H1 (cell line): ENCODE results near the gene AFF1.

Experiments used
- EP300 ChIP-seq, 2 experiments: IDR thresholded peaks; 1 replicate in 1 of 2; 2 replicates in 1 of 2; pipeline ENCODE4 v1.6.1; 2011 to 2012; ENCODE audit warnings: low read depth in 2 of 2, low read length in 2 of 2, mild to moderate bottlenecking in 2 of 2, borderline replicate concordance in 1 of 2, inconsistent platforms in 1 of 2, moderate library complexity in 1 of 2
- POLR2A ChIP-seq, 2 experiments: IDR thresholded peaks; 1 replicate in 1 of 2; 2 replicates in 1 of 2; pipeline ENCODE4 v1.6.1; 2011; ENCODE audit warnings: low read depth in 2 of 2, low read length in 2 of 2, mild to moderate bottlenecking in 2 of 2; ENCODE audit errors: control extremely low read depth in 1 of 2
- TF ChIP-seq, protein P1 (sequence below), 3 experiments: IDR thresholded peaks; 1 replicate in 2 of 3; 2 replicates in 1 of 3; pipeline versions ENCODE4 v1.5.1 to v1.6.1; 2011; ENCODE audit warnings: low read length in 3 of 3, mild to moderate bottlenecking in 3 of 3, inconsistent platforms in 2 of 3, low read depth in 1 of 3, moderate library complexity in 1 of 3; ENCODE audit not compliant: insufficient read depth in 1 of 3; ENCODE audit errors: control extremely low read depth in 1 of 3
- TF ChIP-seq, protein P2 (sequence below): IDR thresholded peaks from 2 replicates; pipeline ENCODE4 v1.6.1; 2012; ENCODE audit warnings: inconsistent platforms

DNA sequence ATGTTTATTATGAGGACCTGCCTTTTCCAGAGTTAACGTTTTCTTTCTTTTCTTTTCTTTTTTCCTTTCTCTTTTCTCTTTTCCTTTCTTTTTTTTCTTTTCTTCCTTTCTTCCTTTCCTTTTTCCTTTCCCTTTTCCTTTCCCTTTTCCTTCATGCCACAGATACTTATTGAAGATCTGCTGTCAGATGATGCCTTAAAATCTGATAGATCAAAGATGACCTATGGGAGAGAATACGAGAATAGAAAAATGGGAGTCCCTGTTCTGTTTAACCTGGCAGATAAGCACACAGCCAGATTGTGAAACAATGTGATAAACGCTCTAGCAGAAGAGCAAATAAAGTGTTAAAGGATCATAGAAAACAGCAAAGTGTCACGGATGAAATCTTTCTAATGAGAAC, 38.9 kb downstream of the AFF1 start:
- TF ChIP-seq, protein P1, sequence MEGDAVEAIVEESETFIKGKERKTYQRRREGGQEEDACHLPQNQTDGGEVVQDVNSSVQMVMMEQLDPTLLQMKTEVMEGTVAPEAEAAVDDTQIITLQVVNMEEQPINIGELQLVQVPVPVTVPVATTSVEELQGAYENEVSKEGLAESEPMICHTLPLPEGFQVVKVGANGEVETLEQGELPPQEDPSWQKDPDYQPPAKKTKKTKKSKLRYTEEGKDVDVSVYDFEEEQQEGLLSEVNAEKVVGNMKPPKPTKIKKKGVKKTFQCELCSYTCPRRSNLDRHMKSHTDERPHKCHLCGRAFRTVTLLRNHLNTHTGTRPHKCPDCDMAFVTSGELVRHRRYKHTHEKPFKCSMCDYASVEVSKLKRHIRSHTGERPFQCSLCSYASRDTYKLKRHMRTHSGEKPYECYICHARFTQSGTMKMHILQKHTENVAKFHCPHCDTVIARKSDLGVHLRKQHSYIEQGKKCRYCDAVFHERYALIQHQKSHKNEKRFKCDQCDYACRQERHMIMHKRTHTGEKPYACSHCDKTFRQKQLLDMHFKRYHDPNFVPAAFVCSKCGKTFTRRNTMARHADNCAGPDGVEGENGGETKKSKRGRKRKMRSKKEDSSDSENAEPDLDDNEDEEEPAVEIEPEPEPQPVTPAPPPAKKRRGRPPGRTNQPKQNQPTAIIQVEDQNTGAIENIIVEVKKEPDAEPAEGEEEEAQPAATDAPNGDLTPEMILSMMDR (IDR thresholded peaks at IDR 0.05; ENCODE audit: control extremely low read depth in 1 of 3, insufficient read depth in 1 of 3, low read depth in 1 of 3, low read length in 3 of 3): no peak
- TF ChIP-seq POLR2A (IDR thresholded peaks at IDR 0.05; ENCODE audit: control extremely low read depth in 1 of 2, low read depth in 2 of 2, low read length in 2 of 2) (no peak), EP300 (IDR thresholded peaks at IDR 0.05; ENCODE audit: borderline replicate concordance in 1 of 2, low read depth in 2 of 2, low read length in 2 of 2) (no peak)
- TF ChIP-seq, protein P2, sequence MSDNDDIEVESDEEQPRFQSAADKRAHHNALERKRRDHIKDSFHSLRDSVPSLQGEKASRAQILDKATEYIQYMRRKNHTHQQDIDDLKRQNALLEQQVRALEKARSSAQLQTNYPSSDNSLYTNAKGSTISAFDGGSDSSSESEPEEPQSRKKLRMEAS: no peak
